CD4-positive, alpha-beta T cell (primary cell): ENCODE measurements around the gene ZBTB5. TPM values are rescaled to one million over a fixed set of nuclear protein-coding genes. Genes with fewer than 3 reads are reported as not detected.
"Not testable (repeated sequence)": the region's sequence is repeated elsewhere in the genome, so short reads cannot be mapped to it uniquely, and the experiment has no call there.

Experiments used
- ATAC-seq: fragments of 200-7000 bp; cut with Tn5 transposase; one replicate; pipeline ENCODE4 v1.10.0; 2022; ENCODE audit warnings: mild to moderate bottlenecking; ENCODE audit not compliant: poor library complexity
- CTCF ChIA-PET: fragments of 350-600 bp; sonication (Branson Sonifier 250); formaldehyde crosslinking; loops from one replicate; lab custom pipeline; 2021; ENCODE audit warnings: antibody characterized with exemption, inconsistent platforms; lab: Charles Lee
- POLR2A ChIA-PET: fragments of 350-600 bp; sonication (Branson Sonifier 250); formaldehyde crosslinking; loops from one replicate; lab custom pipeline; 2021; ENCODE audit warnings: antibody characterized with exemption, inconsistent platforms; lab: Charles Lee
- DNase-seq, 14 experiments: peaks; one replicate each; pipeline ENCODE4 v3.0.0-alpha.2; 2013 to 2020; ENCODE audit warnings: mixed read lengths in 2 of 14
- H3K27ac ChIP-seq, 2 donors: one replicate each; pipeline versions ENCODE4 v1.5.1 to v1.7.0; 2013; ENCODE audit warnings: low read length in 2 of 2, low read depth in 1 of 2, mild to moderate bottlenecking in 1 of 2
- H3K27me3 ChIP-seq, 2 experiments: 1 replicate in 1 of 2; 2 replicates in 1 of 2; pipeline versions ENCODE4 v1.6.1 to v1.7.0; 2013; ENCODE audit warnings: low read length in 2 of 2, control low read depth in 1 of 2, mild to moderate bottlenecking in 1 of 2, moderate library complexity in 1 of 2; ENCODE audit not compliant: insufficient read depth in 2 of 2, control insufficient read depth in 1 of 2
- H3K36me3 ChIP-seq: one replicate; pipeline ENCODE4 v1.6.1; 2013; ENCODE audit warnings: low read length, control low read depth; ENCODE audit not compliant: insufficient read depth
- H3K4me1 ChIP-seq: one replicate; pipeline ENCODE4 v1.6.1; 2013; ENCODE audit warnings: low read length, control low read depth; ENCODE audit not compliant: insufficient read depth
- H3K4me3 ChIP-seq: one replicate; pipeline ENCODE4 v1.5.1; 2013; ENCODE audit warnings: mild to moderate bottlenecking, low read length, moderate library complexity
- H3K9me3 ChIP-seq, 2 experiments: 1 replicate in 1 of 2; 2 replicates in 1 of 2; pipeline versions ENCODE4 v1.6.1 to v1.7.0; 2013; ENCODE audit warnings: low read length in 2 of 2, mild to moderate bottlenecking in 2 of 2, control low read depth in 1 of 2, moderate library complexity in 1 of 2; ENCODE audit not compliant: control insufficient read depth in 1 of 2, insufficient read depth in 1 of 2
- H3K27ac Mint-ChIP-seq: one replicate; pipeline ENCODE4 v1.8.0; 2020; ENCODE audit warnings: mixed read lengths
- H3K27me3 Mint-ChIP-seq: one replicate; pipeline ENCODE4 v1.8.0; 2021; ENCODE audit warnings: mixed read lengths
- H3K36me3 Mint-ChIP-seq: one replicate; pipeline ENCODE4 v1.8.0; 2021; ENCODE audit warnings: low read depth, mixed read lengths
- H3K4me1 Mint-ChIP-seq: one replicate; pipeline ENCODE4 v1.8.0; 2021; ENCODE audit warnings: low read depth, mixed read lengths
- H3K4me3 Mint-ChIP-seq: one replicate; pipeline ENCODE4 v1.8.0; 2020; ENCODE audit warnings: mild to moderate bottlenecking, mixed read lengths
- H3K9me3 Mint-ChIP-seq: one replicate; pipeline ENCODE4 v1.8.0; 2020; ENCODE audit warnings: mixed read lengths
- CTCF ChIP-seq: fragments of 200-600 bp; IDR thresholded peaks from one replicate; pipeline ENCODE4 v1.8.0; 2022; ENCODE audit warnings: antibody characterized with exemption, mild to moderate bottlenecking
- intact Hi-C, 2 experiments: fragments of 100-400 bp; cut with DNase I in 1 of 2; cut with micrococcal nuclease in 1 of 2; formaldehyde crosslinking; loops; one replicate each; pipeline versions ENCODE4 v1.15.1 to v1.9.0; 2023 to 2025; cut with DNase I, micrococcal nuclease
- total RNA-seq, 174 experiments: library from RNA in 2 of 174; stranded (reverse) in 2 of 174; gene quantifications; one replicate each; pipeline ENCODE4 v1.2.3 and lab custom pipeline; 2021 to 2026

The ZBTB5 gene
- total RNA-seq, 2 experiments from 2014 or later, result 21.3 to 22.0 TPM

- ChIA-PET POLR2A (interaction anchor here (0.9 to 4.5 kb wide), 12 partner anchors 10 to 365 kb away, joined by 3 to 52 read pairs (median 4); partner anchors contain the start of genes FBXO10, GRHPR, TOMM5 and ZBTB5), CTCF (interaction anchor here (0.6 to 1.1 kb wide), 2 partner anchors 18 to 22 kb away, joined by 3 read pairs; no protein-coding TSS in a partner anchor)
- H3K27ac ChIP-seq, result peak within 1 kb of the TSS; percentile 67 to 74
- peak within 1 kb of the TSS; percentile 92 for H3K27ac Mint-ChIP-seq
- H3K4me1 ChIP-seq, result peaks cover 29% of the 10 kb centered on the region
- no peak for TF ChIP-seq CTCF
- peaks cover 30% of the 10 kb centered on the region for H3K36me3 ChIP-seq
- DNase-seq (peak; percentile 91 to 98 (median 96)), ATAC-seq (peak; percentile 97)
- H3K36me3 Mint-ChIP-seq, result peaks cover 44% of the 10 kb centered on the region
- H3K9me3 ChIP-seq, result no peaks in the 10 kb centered on the region
- peak within 1 kb of the TSS; percentile 94 for H3K4me3 Mint-ChIP-seq
- H3K27me3 ChIP-seq, result peaks cover 0 to 3% of the 10 kb centered on the region in 2 experiments
- intact Hi-C loops, result loop anchor here (1.0 to 10.0 kb wide), 10 partner anchors 20 to 1001 kb away; partner anchors contain the start of genes GRHPR (in 2 of the 2), DCAF10 (in 1 of the 2), SLC25A51 (in 1 of the 2) and ZBTB5 (in 1 of the 2)
- H3K9me3 Mint-ChIP-seq, result no peaks in the 10 kb centered on the region
- H3K4me3 ChIP-seq, result peak within 1 kb of the TSS; percentile 89
- peaks cover 8% of the 10 kb centered on the region for H3K27me3 Mint-ChIP-seq
- H3K4me1 Mint-ChIP-seq, result peaks cover 47% of the 10 kb centered on the region
Observed at GRCh38 chr9:37485389-37486255, 20.4 kb upstream of the ZBTB5 start, which contains the start of gene POLR1E. TSS of gene POLR1E (plus strand) at chr9:37485948. CDS start at chr9:37486048, 100 bp downstream.

GRCh38 chr9:37480759-37481158 is 15.5 kb upstream of the ZBTB5 start:
- POLR2A ChIA-PET, result interaction anchor here (0.6 to 1.6 kb wide), 2 partner anchors 15 to 269 kb away, joined by 3 to 7 read pairs; no protein-coding TSS in a partner anchor
- intact Hi-C loops, result loop anchor here in 1 of 2 experiments (5.0 to 10.0 kb wide), 5 partner anchors 272 to 996 kb away; partner anchors contain the start of genes SHB and TRMT10B
- peaks cover 11% of the 10 kb centered on the region for H3K4me1 Mint-ChIP-seq
- H3K9me3 ChIP-seq, result no peaks in the 10 kb centered on the region
- peaks cover 0 to 3% of the 10 kb centered on the region in 2 experiments for H3K27me3 ChIP-seq
- peaks cover 8% of the 10 kb centered on the region for H3K4me1 ChIP-seq
- no peak for ATAC-seq
- no peaks in the 10 kb centered on the region for H3K9me3 Mint-ChIP-seq
- no peak overlapping the region for H3K4me3 ChIP-seq
- H3K27me3 Mint-ChIP-seq, result peaks cover 49% of the 10 kb centered on the region
- CTCF ChIA-PET, result interaction anchor here (1.5 kb wide), 1 partner anchor 11 kb away, joined by 3 read pairs; no protein-coding TSS in a partner anchor
- H3K36me3 ChIP-seq, result no peaks in the 10 kb centered on the region
- no peak overlapping the region for H3K4me3 Mint-ChIP-seq
- no peak overlapping the region for H3K27ac Mint-ChIP-seq
- peaks cover 2% of the 10 kb centered on the region for H3K36me3 Mint-ChIP-seq
- H3K27ac ChIP-seq, result no peak overlapping the region
- no peak for TF ChIP-seq CTCF
- no peak for DNase-seq

GRCh38 chr9:37477987-37478619 is 12.9 kb upstream of the ZBTB5 start:
- H3K36me3 ChIP-seq, ATAC-seq, H3K27me3 ChIP-seq, CTCF ChIA-PET, H3K27ac ChIP-seq, H3K4me1 ChIP-seq, H3K27ac Mint-ChIP-seq, H3K4me3 Mint-ChIP-seq, POLR2A ChIA-PET, H3K4me1 Mint-ChIP-seq, H3K9me3 Mint-ChIP-seq, DNase-seq, H3K36me3 Mint-ChIP-seq, intact Hi-C loops, H3K4me3 ChIP-seq, H3K9me3 ChIP-seq: not testable (repeated sequence)
- peaks cover 49% of the 10 kb centered on the region for H3K27me3 Mint-ChIP-seq

DNA sequence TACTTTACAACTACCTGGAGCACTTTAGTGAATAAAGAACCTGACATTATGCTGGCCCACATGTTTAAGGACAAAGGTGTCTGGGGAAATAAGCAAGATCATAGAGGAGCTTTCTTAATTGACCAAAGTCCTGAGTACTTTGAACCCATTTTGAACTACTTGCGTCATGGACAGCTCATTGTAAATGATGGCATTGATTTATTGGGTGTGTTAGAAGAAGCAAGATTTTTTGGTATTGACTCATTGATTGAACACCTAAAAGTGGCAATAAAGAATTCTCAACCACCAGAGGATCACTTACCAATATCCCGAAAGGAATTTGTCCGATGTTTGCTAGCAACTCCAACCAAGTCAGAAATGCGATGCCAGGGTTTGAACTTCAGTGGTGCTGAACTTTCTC is 12.2 kb upstream of the ZBTB5 start:
- H3K27ac ChIP-seq, ATAC-seq, DNase-seq, H3K9me3 Mint-ChIP-seq, H3K27ac Mint-ChIP-seq, POLR2A ChIA-PET, CTCF ChIA-PET, H3K4me1 ChIP-seq, H3K4me3 Mint-ChIP-seq, H3K27me3 ChIP-seq, intact Hi-C loops, H3K4me1 Mint-ChIP-seq, H3K36me3 ChIP-seq, H3K9me3 ChIP-seq, H3K4me3 ChIP-seq, H3K36me3 Mint-ChIP-seq: not testable (repeated sequence)
- H3K27me3 Mint-ChIP-seq, result peaks cover 49% of the 10 kb centered on the region
